Esophagus muscularis mucosa (tissue), 4 donors: ENCODE results near the gene CNTNAP3B. TPM values are rescaled to one million over a fixed set of nuclear protein-coding genes. Genes with fewer than 3 reads are reported as not detected.
"Not testable (repeated sequence)": the region's sequence is repeated elsewhere in the genome, so short reads cannot be mapped to it uniquely, and the experiment has no call there.

Experiments used
- DNase-seq: peaks from one replicate; pipeline ENCODE4 v3.0.0-alpha.2; 2017; ENCODE audit errors: extremely low spot score
- H3K27ac ChIP-seq, 4 donors: fragments of 200-600 bp; sonication (generic); replicated peaks in 1 of 4; 1 replicate in 3 of 4; 2 replicates in 1 of 4; pipeline ENCODE4 v1.5.1; 2016 to 2019; ENCODE audit warnings: mild to moderate bottlenecking in 1 of 4
- H3K27me3 ChIP-seq, 4 donors: fragments of 200-600 bp; sonication (generic); one replicate each; pipeline versions ENCODE4 v1.5.1 to v1.6.0; 2016 to 2019
- H3K36me3 ChIP-seq, 4 donors: fragments of 200-600 bp; sonication (generic); one replicate each; pipeline ENCODE4 v1.5.1; 2016 to 2019
- H3K4me1 ChIP-seq, 4 donors: fragments of 200-600 bp; sonication (generic); one replicate each; pipeline ENCODE4 v1.5.1; 2016 to 2019
- H3K4me3 ChIP-seq, 4 donors: fragments of 200-600 bp; sonication (generic); 1 replicate in 2 of 4; 2 replicates in 2 of 4; pipeline ENCODE4 v1.5.1; 2016 to 2019; ENCODE audit warnings: mild to moderate bottlenecking in 4 of 4, moderate library complexity in 1 of 4
- H3K9me3 ChIP-seq, 4 donors: fragments of 200-600 bp; sonication (generic); 1 replicate in 3 of 4; 2 replicates in 1 of 4; pipeline ENCODE4 v1.5.1; 2016 to 2019
- WGBS: methylation state at CpG from one replicate; pipeline ENCODE4 v1.1.5; 2018; 5-methylcytosine and 5-hydroxymethylcytosine counted together
- intact Hi-C: fragments of 100-400 bp; cut with DNase I; formaldehyde crosslinking; loops from one replicate; pipeline ENCODE4 v1.15.1; 2023
- small RNA-seq, 3 donors: library from RNA; depleted of rRNA; stranded (forward); fragments of <200 nt; gene quantifications; one replicate each; pipeline ENCODE3, GENCODE V24; 2016
- total RNA-seq, 4 donors: library from RNA; depleted of rRNA; stranded (reverse); fragments of >200 nt; gene quantifications; one replicate each; pipeline versions ENCODE4 v1.1.0 to v1.2.1, GENCODE V29; 2016

The CNTNAP3B gene
- total RNA-seq, 4 donors from 2014 or later: 60.5 to 81.4 (median 66.0) TPM

DNA sequence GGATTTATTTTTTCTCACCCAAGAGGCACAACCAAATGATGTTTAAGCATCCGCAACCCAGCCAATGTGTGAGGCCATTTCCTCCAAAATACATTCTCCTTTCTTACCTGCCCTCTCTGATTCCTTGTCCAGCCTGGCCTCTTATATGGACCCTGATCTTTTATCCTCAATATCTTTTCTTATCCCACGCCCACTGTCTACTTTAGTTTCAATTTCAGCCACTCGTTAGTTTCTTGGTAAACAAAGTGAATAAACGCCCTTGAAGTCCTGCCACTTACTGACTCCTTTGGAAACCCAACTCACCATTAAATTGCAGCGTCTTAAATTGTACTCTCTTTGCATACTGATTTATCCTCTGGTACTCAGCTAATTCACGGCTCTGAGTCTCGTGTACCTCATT, 281.4 kb downstream of the CNTNAP3B start:
- H3K9me3 ChIP-seq, H3K4me3 ChIP-seq, H3K36me3 ChIP-seq, H3K4me1 ChIP-seq, H3K27me3 ChIP-seq, H3K27ac ChIP-seq, intact Hi-C loops, DNase-seq: not testable (repeated sequence)
- no CpG with 5 or more reads among the region's 7 CpGs for WGBS

Small RNAs within 50 kb of the gene (small RNA-seq; reads per million reads assigned to genes)
- gene RN7SL343P: 0 reads per million in 3 donors

Other genes with a start within 250 kb of the CNTNAP3B start
- gene SPATA31A6, start 54.2 kb upstream of the CNTNAP3B start, total RNA-seq: not detected